Spinal cord (tissue), 10 donors: ENCODE measurements around the gene PCARE. TPM values are rescaled to one million over a fixed set of nuclear protein-coding genes. Genes with fewer than 3 reads are reported as not detected.

Experiments
- DNase-seq, 6 donors: peaks; one replicate each; pipeline versions ENCODE4 v3.0.0 to v3.0.0-alpha.2; 2013 to 2015; ENCODE audit warnings: low spot score in 6 of 6, low read depth in 4 of 6
- H3K27ac ChIP-seq: one replicate; pipeline ENCODE4 v1.5.1; 2013; ENCODE audit warnings: low read depth, low read length, control low read depth
- H3K27me3 ChIP-seq: one replicate; pipeline ENCODE4 v1.6.1; 2013; ENCODE audit warnings: low read length; ENCODE audit not compliant: control insufficient read depth, insufficient read depth
- H3K36me3 ChIP-seq: one replicate; pipeline ENCODE4 v1.6.1; 2013; ENCODE audit warnings: low read length; ENCODE audit not compliant: control insufficient read depth, insufficient read depth
- H3K4me1 ChIP-seq: one replicate; pipeline ENCODE4 v1.6.1; 2013; ENCODE audit warnings: low read length; ENCODE audit not compliant: control insufficient read depth, insufficient read depth
- H3K4me3 ChIP-seq: one replicate; pipeline ENCODE4 v1.5.1; 2013; ENCODE audit warnings: low read depth, low read length, control low read depth
- H3K9me3 ChIP-seq: one replicate; pipeline ENCODE4 v1.6.1; 2013; ENCODE audit warnings: low read length; ENCODE audit not compliant: control insufficient read depth, insufficient read depth
- WGBS: methylation state at CpG from one replicate; pipeline ENCODE4 v1.1.5; 2013; ENCODE audit warnings: missing lambda C conversion rate; ENCODE audit not compliant: insufficient coverage; 5-methylcytosine and 5-hydroxymethylcytosine counted together
- polyA plus RNA-seq, 2 donors: library from polyadenylated mRNA; unstranded; fragments of 120-200 nt; gene quantifications; one replicate each; pipeline ENCODE4 v1.2.1, GENCODE V29; 2013; ENCODE audit not compliant: insufficient read length in 2 of 2
- total RNA-seq, 2 donors: library from RNA; depleted of rRNA in 1 of 2; stranded (reverse); fragments of 120-200 nt in 1 of 2; fragments of >200 nt in 1 of 2; gene quantifications; one replicate each; pipeline versions ENCODE4 v1.2.3 to v1.2.4, GENCODE V29; 2013 to 2014
- donor health status: healthy.

PCARE gene
- total and polyA plus RNA-seq, 4 donors: 0.06 TPM; not detected in 3

DNA sequence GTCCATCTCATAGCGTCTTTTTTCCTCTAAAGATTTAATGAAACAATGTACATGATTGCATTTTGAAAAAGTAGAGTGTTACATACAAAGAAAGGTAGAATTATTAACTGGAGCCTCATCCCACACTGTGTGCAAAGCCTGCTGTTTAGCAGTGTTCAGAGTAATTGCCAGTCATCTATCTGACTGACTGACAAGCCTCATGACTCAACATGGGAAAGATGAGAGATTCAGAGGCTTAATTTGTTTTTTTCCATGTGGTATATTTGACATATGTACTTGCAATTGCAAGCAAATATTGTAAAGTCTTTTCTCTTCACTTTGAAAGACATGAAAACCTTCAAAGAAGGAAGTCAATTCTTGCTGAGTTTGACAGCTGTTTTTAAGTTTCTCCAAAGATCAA is 14.7 kb downstream of the PCARE start:
- Histone ChIP-seq H3K4me1 (peaks cover 21% of the 10 kb centered on the region), H3K4me3 (no peak overlapping the region), H3K27me3 (no peaks in the 10 kb centered on the region), H3K9me3 (no peaks in the 10 kb centered on the region), H3K36me3 (no peaks in the 10 kb centered on the region), H3K27ac (no peak overlapping the region)
- WGBS: no CpG with 5 or more reads among the region's 1 CpG
- DNase-seq: peak in 1 of 6 donors; percentile 65

DNA sequence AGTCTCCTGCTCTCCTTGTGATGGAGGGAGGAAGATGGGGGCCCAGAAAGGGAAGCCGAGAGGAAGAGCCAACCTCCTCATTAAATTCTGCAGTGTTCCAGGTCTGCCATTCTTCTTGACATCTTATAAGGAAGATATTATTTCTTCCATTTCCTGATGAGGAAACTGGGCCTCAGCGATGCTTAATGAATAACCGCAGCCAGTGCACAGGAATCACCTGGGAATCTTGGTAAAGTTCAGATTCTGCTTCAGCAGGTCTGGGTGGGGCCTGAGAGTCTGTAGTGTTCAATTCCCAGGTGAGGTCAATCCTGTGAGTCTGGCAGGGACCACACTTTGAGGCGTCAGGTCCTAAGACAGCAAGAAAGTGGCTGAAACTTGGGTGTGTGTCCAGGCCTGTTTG is 17.3 kb downstream of the PCARE start:
- no peak for DNase-seq
- no peaks in the 10 kb centered on the region for H3K36me3 ChIP-seq
- no peaks in the 10 kb centered on the region for H3K4me1 ChIP-seq
- no peak overlapping the region for H3K27ac ChIP-seq
- H3K4me3 ChIP-seq: no peak overlapping the region
- no peaks in the 10 kb centered on the region for H3K27me3 ChIP-seq
- 93% methylated on average over 3 of the region's 4 CpGs for WGBS
- no peaks in the 10 kb centered on the region for H3K9me3 ChIP-seq

DNA sequence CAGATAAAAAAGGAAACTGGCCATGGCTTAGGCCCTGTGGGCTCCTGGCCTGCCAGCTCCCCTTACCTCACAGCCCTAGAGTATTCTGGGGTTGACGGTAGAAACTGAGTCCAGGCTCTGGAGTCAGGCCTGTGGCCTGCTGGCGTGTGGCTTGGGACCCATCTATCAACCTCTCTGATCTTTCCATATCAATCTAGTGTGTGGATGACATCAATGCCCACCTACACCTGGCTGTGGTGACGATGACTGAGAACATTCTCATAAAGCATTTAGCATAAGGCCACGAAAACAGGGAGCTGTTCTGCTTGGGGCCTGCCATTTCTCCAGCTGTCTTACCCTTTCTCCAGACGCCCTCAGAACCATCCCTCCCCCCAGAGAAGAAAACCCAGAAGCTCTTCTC is 17.9 kb downstream of the PCARE start:
- no peak for DNase-seq
- WGBS: 92% methylated on average over 2 of the region's 5 CpGs
- Histone ChIP-seq H3K36me3 (no peaks in the 10 kb centered on the region), H3K27me3 (no peaks in the 10 kb centered on the region), H3K27ac (no peak overlapping the region), H3K9me3 (no peaks in the 10 kb centered on the region), H3K4me1 (no peaks in the 10 kb centered on the region), H3K4me3 (no peak overlapping the region)

DNA sequence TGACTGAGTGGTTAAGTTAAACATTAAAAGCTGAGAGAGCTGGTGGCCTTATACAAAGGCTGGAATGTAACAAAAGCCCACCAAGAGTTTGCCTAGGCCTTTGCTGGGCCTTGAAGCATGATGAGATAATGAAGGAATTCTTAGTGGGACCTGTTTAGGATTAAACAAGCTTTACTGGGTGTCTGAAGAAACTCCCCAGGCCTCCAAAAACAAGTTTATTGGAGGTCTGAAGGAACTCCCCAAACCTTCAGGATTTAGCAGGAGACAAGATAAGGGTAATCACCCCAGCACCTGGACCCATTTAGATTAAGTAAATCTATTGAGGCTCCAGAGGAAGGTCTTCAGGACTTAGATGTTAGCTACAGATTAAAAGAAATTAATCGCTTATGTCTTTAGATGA is 18.7 kb downstream of the PCARE start:
- Histone ChIP-seq H3K27me3 (no peaks in the 10 kb centered on the region), H3K4me3 (no peak overlapping the region), H3K9me3 (no peaks in the 10 kb centered on the region), H3K4me1 (peaks cover 5% of the 10 kb centered on the region), H3K36me3 (no peaks in the 10 kb centered on the region), H3K27ac (no peak overlapping the region)
- DNase-seq: no peak
- no CpG with 5 or more reads among the region's 1 CpG for WGBS

DNA sequence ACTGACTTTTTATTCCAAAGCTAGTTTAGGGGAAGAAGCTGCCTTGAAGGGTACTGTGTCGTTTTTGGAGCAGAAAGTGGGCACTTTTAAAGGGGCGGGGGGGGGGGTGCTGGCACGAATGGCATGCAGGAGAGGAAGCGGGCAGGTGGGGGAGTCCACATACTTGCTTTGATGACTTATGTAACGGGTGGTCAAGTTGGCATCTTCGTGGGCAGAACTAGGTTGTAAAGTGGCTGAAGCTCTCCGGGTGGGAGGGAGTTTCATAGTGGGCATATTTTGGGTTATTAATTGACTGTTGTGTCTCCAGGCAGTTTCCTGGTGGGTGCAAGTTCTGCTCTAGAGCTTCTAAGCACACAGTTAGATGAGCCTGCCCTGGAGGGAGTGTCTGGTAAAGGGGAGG is 19.9 kb downstream of the PCARE start:
- Histone ChIP-seq H3K4me3 (no peak overlapping the region), H3K9me3 (no peaks in the 10 kb centered on the region), H3K4me1 (peaks cover 7% of the 10 kb centered on the region), H3K27me3 (no peaks in the 10 kb centered on the region), H3K36me3 (no peaks in the 10 kb centered on the region), H3K27ac (no peak overlapping the region)
- WGBS: 73% methylated on average over 6 of the region's 7 CpGs
- DNase-seq: no peak

DNA sequence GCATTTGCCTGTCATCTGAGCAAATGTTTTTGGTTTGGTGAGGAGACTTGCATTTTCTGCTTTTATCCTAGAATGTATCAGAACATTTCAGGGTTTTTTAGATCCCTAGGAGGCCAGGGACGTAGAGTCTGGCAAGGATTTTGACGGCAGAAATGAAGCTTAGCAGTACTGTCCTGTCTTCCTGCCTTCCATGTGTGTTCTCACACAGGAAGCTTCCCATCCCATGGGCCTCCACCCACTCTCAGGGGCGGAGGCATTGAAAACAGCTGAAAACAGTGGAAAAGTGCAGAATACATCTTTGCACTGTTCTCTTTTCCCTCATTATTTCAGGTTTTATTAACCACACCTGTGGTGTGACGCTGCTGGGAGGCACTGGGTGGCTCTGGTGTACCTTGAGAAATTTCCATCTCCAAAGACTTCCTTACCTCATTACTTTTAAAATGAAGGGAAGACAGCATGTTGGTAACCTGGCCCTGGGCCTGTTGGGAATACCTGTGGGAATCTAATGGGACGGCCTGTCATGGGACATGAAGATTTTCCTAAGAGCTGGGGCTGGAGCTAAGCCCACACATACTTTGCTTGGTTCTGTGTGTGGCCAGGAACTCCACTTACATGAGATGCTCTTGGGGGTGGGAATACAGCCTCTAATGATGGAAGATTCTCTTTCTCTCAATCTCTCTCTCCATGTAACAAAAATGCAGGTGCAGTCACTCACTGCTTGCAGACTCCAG is 20.5 kb downstream of the PCARE start:
- H3K9me3 ChIP-seq: no peaks in the 10 kb centered on the region
- no peak overlapping the region for H3K4me3 ChIP-seq
- no peak overlapping the region for H3K27ac ChIP-seq
- H3K27me3 ChIP-seq: no peaks in the 10 kb centered on the region
- DNase-seq: no peak
- no peaks in the 10 kb centered on the region for H3K36me3 ChIP-seq
- peaks cover 7% of the 10 kb centered on the region for H3K4me1 ChIP-seq
- WGBS: 63% methylated on average over 4 of the region's 5 CpGs

DNA sequence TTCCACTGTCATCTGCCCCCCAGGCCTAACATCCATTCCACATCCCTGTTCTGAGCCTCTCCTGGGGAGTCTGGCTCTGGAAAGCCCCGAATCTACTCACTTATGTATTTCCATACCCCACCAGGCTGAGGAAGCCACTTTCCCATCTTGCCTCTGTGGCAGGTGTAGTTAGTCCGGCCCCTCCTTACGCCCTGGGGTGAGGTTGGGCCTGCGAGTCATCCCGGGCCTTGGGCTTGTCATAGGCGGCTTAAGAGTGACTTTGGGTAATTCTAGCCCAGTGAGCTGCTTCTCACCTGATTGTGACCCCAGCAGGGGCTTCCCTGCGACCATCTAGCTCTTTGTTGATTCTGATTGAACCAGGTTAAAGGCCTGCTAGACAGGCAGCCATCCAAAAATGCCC is 21.1 kb downstream of the PCARE start:
- no peak for DNase-seq
- Histone ChIP-seq H3K36me3 (no peaks in the 10 kb centered on the region), H3K27me3 (no peaks in the 10 kb centered on the region), H3K9me3 (no peaks in the 10 kb centered on the region), H3K4me3 (no peak overlapping the region), H3K27ac (no peak overlapping the region), H3K4me1 (peaks cover 7% of the 10 kb centered on the region)
- 63% methylated on average over 7 of the region's 7 CpGs for WGBS

DNA sequence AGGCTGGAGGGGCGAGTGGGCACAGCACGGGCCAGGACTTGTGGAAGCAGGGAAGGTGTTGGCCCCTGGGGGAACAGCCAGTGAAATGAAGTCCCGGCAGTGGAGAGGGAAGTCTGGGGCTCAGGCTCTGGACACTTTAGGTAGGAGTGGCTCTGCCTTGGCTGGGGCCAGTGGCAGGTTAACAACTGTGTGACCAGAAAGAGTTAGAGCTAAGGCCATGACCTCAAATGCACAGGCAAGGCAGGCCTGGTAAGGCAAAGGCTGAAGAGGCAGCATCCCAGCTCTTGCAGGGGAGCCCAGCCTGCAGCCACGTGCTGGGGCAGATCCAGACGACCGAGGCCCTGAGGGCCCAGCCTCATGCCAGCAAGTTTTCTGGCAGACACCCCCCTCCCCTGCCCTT is 21.5 kb downstream of the PCARE start:
- Histone ChIP-seq H3K36me3 (no peaks in the 10 kb centered on the region), H3K4me1 (peaks cover 7% of the 10 kb centered on the region), H3K9me3 (no peaks in the 10 kb centered on the region), H3K27ac (no peak overlapping the region), H3K27me3 (no peaks in the 10 kb centered on the region), H3K4me3 (no peak overlapping the region)
- WGBS: 62% methylated on average over 6 of the region's 6 CpGs
- no peak for DNase-seq

DNA sequence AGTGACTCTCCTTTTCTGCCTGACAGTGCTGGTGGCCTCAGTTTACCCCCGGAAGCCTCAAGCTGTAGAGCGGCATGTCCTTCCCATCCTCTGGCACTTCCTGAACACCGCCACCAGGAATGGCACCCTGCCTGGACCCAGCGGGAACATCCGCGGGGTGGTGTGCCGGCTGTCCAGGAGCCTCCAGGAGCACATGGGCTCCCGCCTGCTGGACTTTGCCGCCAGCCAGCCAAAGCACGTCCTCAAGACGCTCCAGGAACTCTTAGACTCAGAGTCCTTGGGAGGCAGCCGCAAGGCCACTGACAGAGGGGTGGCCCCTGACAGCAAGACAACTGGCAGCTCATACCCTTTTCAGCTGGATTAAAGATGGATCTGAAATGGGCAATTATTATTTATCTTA is 22.6 kb downstream of the PCARE start:
- WGBS: 92% methylated on average over 9 of the region's 12 CpGs
- H3K36me3 ChIP-seq: no peaks in the 10 kb centered on the region
- DNase-seq: no peak
- H3K4me1 ChIP-seq: peaks cover 7% of the 10 kb centered on the region
- H3K9me3 ChIP-seq: no peaks in the 10 kb centered on the region
- H3K27me3 ChIP-seq: no peaks in the 10 kb centered on the region
- H3K4me3 ChIP-seq: no peak overlapping the region
- no peak overlapping the region for H3K27ac ChIP-seq

DNA sequence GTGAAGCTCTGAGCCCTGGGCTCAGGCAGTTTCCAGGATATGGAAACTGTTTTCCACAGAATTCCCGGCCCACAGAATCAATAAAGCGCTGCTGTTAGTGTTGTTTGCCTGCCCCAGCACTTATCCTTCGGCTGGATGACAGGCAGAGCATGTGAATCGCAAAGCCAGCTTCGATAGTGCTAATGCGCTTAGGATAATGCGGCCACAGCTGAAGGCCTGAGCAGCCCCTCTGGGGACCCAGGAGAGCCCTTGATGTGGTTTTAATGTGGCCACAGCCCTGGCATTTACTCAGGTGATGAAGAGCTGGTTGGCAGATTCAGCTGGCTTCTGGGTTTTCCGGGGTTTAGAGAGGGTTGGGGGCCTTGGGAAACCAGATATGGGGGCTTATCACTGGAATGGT is 23.7 kb downstream of the PCARE start:
- Histone ChIP-seq H3K27me3 (no peaks in the 10 kb centered on the region), H3K36me3 (no peaks in the 10 kb centered on the region), H3K9me3 (no peaks in the 10 kb centered on the region), H3K4me1 (peaks cover 7% of the 10 kb centered on the region), H3K4me3 (no peak overlapping the region), H3K27ac (no peak overlapping the region)
- 77% methylated on average over 8 of the region's 8 CpGs for WGBS
- DNase-seq: peak in 1 of 6 donors; percentile 64
